ENCODE results near the gene SPATA32. TPM values are rescaled to one million over a fixed set of nuclear protein-coding genes. Genes with fewer than 3 reads are reported as not detected.

Gene SPATA32
- total RNA-seq, 1 experiment from 2014 or later = 0.48 TPM

GRCh38 chr17:45230787-45231480 is 31.0 kb downstream of the SPATA32 start:
- Histone ChIP-seq H2AFZ (no peak overlapping the region), H3K4me1 (replicated peaks; ENCODE audit: insufficient read depth) (peaks cover 43% of the 10 kb centered on the region), H3K4me2 (peak overlapping the region; percentile 56), H3K27me3 (ENCODE audit: insufficient read depth, low read depth) (no peaks in the 10 kb centered on the region), H3K9me3 (ENCODE audit: insufficient read depth, low read depth) (no peaks in the 10 kb centered on the region), H3K27ac (no peak overlapping the region), H3K9me2 (ENCODE audit: insufficient read depth) (no peaks in the 10 kb centered on the region), H3K36me3 (ENCODE audit: low read depth) (no peaks in the 10 kb centered on the region), H3K79me2 (ENCODE audit: low read depth) (peaks cover 7% of the 10 kb centered on the region; the same call in 1 of the 2 replicates), H4K20me1 (ENCODE audit: insufficient read depth) (no peaks in the 10 kb centered on the region), H3K4me3 (no peak overlapping the region), H3F3A (ENCODE audit: insufficient read depth, low read depth) (peaks cover 39% of the 10 kb centered on the region; the same call in 1 of the 2 replicates)
- ChIA-PET POLR2A (ENCODE audit: unreplicated experiment) (interaction anchor here (0.5 to 1.0 kb wide), 4 partner anchors 47 to 441 kb away, joined by 3 to 15 read pairs (median 4); partner anchors contain the start of gene HEXIM1), CTCF (interaction anchor here (0.6 to 5.4 kb wide), 6 partner anchors 9 to 96 kb away, joined by 3 to 31 read pairs (median 10); partner anchors contain the start of gene ACBD4)
- BruUV-seq (replicated peaks) = no TSS peak
- TF ChIP-seq, protein P1, sequence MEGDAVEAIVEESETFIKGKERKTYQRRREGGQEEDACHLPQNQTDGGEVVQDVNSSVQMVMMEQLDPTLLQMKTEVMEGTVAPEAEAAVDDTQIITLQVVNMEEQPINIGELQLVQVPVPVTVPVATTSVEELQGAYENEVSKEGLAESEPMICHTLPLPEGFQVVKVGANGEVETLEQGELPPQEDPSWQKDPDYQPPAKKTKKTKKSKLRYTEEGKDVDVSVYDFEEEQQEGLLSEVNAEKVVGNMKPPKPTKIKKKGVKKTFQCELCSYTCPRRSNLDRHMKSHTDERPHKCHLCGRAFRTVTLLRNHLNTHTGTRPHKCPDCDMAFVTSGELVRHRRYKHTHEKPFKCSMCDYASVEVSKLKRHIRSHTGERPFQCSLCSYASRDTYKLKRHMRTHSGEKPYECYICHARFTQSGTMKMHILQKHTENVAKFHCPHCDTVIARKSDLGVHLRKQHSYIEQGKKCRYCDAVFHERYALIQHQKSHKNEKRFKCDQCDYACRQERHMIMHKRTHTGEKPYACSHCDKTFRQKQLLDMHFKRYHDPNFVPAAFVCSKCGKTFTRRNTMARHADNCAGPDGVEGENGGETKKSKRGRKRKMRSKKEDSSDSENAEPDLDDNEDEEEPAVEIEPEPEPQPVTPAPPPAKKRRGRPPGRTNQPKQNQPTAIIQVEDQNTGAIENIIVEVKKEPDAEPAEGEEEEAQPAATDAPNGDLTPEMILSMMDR (conservative IDR thresholded peaks at IDR 0.05) = no peak
- no peak for TF ChIP-seq EZH2 (IDR thresholded peaks at IDR 0.05; ENCODE audit: low read depth)
- intact Hi-C loops (cut with micrococcal nuclease; ENCODE audit: unreplicated experiment) = no loop called here
- DNase-seq = peak; percentile 51 to 62

- no peak overlapping the region for H3K27ac ChIP-seq
- no TSS peak for BruUV-seq (replicated peaks)
- no peak overlapping the region for H2AFZ ChIP-seq
- TF ChIP-seq EZH2 (IDR thresholded peaks at IDR 0.05; ENCODE audit: low read depth) = no peak
- TF ChIP-seq, protein P1 (conservative IDR thresholded peaks at IDR 0.05) = no peak
- no peaks in the 10 kb centered on the region for H3K36me3 ChIP-seq (ENCODE audit: low read depth)
- intact Hi-C loops (cut with micrococcal nuclease; ENCODE audit: unreplicated experiment) = no loop called here
- no peak overlapping the region for H3K4me3 ChIP-seq
- POLR2A ChIA-PET (ENCODE audit: unreplicated experiment) = interaction anchor here (0.5 to 0.6 kb wide), 2 partner anchors 55 to 140 kb away, joined by 8 to 15 read pairs; no protein-coding TSS in a partner anchor
- peaks cover 49% of the 10 kb centered on the region for H3K4me1 ChIP-seq (replicated peaks; ENCODE audit: insufficient read depth)
- DNase-seq = no peak
- peaks cover 7% of the 10 kb centered on the region; the same call in 1 of the 2 replicates for H3K79me2 ChIP-seq (ENCODE audit: low read depth)
- H3F3A ChIP-seq (ENCODE audit: insufficient read depth, low read depth) = peaks cover 42% of the 10 kb centered on the region; the same call in 1 of the 2 replicates
- peak overlapping the region; percentile 56 for H3K4me2 ChIP-seq
- no peaks in the 10 kb centered on the region for H4K20me1 ChIP-seq (ENCODE audit: insufficient read depth)
- no peaks in the 10 kb centered on the region for H3K27me3 ChIP-seq (ENCODE audit: insufficient read depth, low read depth)
- CTCF ChIA-PET = interaction anchor here (1.0 to 5.4 kb wide), 3 partner anchors 11 to 95 kb away, joined by 3 to 31 read pairs (median 12); partner anchors contain the start of gene ACBD4
- H3K9me3 ChIP-seq (ENCODE audit: insufficient read depth, low read depth) = no peaks in the 10 kb centered on the region
- no peaks in the 10 kb centered on the region for H3K9me2 ChIP-seq (ENCODE audit: insufficient read depth)
Observed at GRCh38 chr17:45230410-45230786, 31.5 kb downstream of the SPATA32 start.

DNA sequence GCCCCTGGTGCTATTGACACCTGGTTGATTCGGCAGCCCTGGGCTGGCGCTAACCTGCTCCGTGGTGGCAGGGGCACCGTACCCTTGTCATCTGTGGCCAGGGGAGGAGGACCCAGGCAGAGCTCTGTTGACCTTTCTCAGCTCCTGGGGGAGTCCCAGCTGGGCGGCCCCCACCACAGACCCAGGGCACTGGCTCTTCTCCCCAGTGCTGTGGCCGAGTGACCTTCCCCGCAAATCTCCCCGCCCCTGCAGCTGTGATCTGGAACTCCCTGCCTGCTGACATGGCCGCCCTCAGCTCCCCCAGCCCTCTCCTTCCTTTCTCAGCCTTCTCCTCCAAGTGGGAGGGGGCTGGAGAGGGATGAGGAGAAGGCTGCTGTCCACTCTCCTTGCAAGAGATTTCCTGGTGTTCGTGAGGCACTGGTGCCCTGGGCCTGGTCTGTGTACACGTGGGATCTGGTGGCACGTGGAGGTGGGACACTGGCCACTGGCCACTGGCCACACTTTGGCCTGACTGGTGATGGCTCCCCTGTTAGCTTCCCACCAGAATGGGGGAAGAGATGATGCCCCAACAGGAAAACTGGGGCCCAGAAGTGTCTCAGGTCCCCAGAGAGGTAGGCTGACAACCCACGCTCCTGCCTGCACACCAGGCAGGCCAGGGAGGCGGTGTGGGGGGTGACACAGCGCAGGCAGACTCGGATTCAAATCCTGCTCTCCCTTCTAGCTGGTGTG is 32.0 kb downstream of the SPATA32 start:
- Histone ChIP-seq H3K4me2 (peak overlapping the region; percentile 70; the same call in 1 of the 2 replicates), H3K4me3 (no peak overlapping the region), H4K20me1 (ENCODE audit: insufficient read depth) (no peaks in the 10 kb centered on the region), H3K27ac (no peak overlapping the region; the same call in 1 of the 2 replicates), H3K79me2 (ENCODE audit: low read depth) (peaks cover 7% of the 10 kb centered on the region; the same call in 1 of the 2 replicates), H3K36me3 (ENCODE audit: low read depth) (no peaks in the 10 kb centered on the region), H3F3A (ENCODE audit: insufficient read depth, low read depth) (peaks cover 40% of the 10 kb centered on the region; the same call in 1 of the 2 replicates), H2AFZ (no peak overlapping the region), H3K27me3 (ENCODE audit: insufficient read depth, low read depth) (no peaks in the 10 kb centered on the region), H3K4me1 (replicated peaks; ENCODE audit: insufficient read depth) (peaks cover 54% of the 10 kb centered on the region), H3K9me3 (ENCODE audit: insufficient read depth, low read depth) (no peaks in the 10 kb centered on the region), H3K9me2 (ENCODE audit: insufficient read depth) (no peaks in the 10 kb centered on the region)
- DNase-seq = no peak
- ChIA-PET POLR2A (ENCODE audit: unreplicated experiment) (interaction anchor here (0.5 to 0.6 kb wide), 3 partner anchors 21 to 140 kb away, joined by 5 to 8 read pairs (median 7); no protein-coding TSS in a partner anchor), CTCF (interaction anchor here (0.6 to 5.4 kb wide), 3 partner anchors 81 to 410 kb away, joined by 3 to 31 read pairs (median 3); partner anchors contain the start of gene ACBD4)
- BruUV-seq (replicated peaks) = no TSS peak
- TF ChIP-seq EZH2 (IDR thresholded peaks at IDR 0.05; ENCODE audit: low read depth) = no peak
- TF ChIP-seq, protein P1 (conservative IDR thresholded peaks at IDR 0.05) = no peak
- intact Hi-C loops (cut with micrococcal nuclease; ENCODE audit: unreplicated experiment) = no loop called here

Data from PC-9 (cell line).